ENCODE results near the gene BTD. TPM values are rescaled to one million over a fixed set of nuclear protein-coding genes. Genes with fewer than 3 reads are reported as not detected.
"Not testable (repeated sequence)": the region's sequence is repeated elsewhere in the genome, so short reads cannot be mapped to it uniquely, and the experiment has no call there.

BTD gene
- polyA plus RNA-seq, 1 donor (not counting 4 experiments of a cell fraction or from before 2014, with no cell fraction given): 12.0 TPM

DNA sequence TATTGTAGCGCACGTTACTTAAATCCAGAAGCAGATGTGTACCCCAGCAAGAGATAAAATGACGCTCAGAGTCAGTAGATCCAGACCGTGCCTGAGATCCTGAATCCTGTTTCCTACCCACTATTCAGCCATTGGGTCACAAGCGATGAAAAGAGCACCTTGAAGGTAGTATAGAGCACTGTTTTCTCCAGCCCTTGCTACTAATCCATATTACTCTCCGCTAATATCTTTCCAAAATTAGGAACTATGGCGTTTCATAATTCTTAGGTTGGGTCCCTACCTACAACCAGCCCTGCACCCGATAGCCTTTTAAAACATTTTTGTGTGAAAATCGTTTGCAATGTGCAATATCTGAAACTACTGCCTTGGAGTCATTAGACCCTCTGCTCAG, 596 bp downstream of the BTD start:
- peak overlapping the region; percentile 99 for H3K4me2 ChIP-seq (ENCODE audit: control insufficient read depth, extremely low read depth, insufficient read depth, low read depth, low read length)
- H3K4me1 ChIP-seq (ENCODE audit: control insufficient read depth, extremely low read depth, insufficient read depth, low read length): peaks cover 15% of the 10 kb centered on the region
- FAIRE-seq: no peak

DNA sequence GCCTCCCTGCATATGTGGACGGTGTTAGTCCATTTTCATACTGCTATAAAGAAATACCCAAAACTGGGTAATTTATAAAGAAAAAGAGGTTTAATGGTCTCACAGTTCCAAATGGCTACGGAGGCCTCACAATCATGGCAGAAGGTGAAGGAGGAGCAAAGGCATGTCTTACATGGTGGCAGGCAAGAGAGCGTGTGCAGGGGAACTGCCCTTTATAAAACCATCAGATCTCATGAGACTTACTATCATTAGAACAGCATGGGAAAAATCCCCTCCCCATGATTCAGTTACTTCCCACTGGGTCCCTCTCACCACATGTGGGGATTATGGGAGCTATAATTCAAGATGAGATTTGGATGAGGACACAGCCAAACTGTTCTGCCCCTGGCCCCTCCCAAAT, 1.3 kb downstream of the BTD start:
- DNase-seq (ENCODE audit: low read depth, low spot score); FAIRE-seq; H3K36me3 ChIP-seq (ENCODE audit: control insufficient read depth in 2 of 2, extremely low read depth in 1 of 2, insufficient read depth in 2 of 2, low read length in 2 of 2); H4K20me1 ChIP-seq (ENCODE audit: control insufficient read depth, extremely low read depth, insufficient read depth, low read length); H3K27ac ChIP-seq (ENCODE audit: control insufficient read depth, insufficient read depth, low read length); dilution Hi-C loops (cut with MboI; ENCODE audit: extremely low pct_ligation_motif_present, low sequenced_read_pairs); H3K9me3 ChIP-seq (ENCODE audit: control insufficient read depth, low read depth, low read length); H3K9me1 ChIP-seq (ENCODE audit: control insufficient read depth, extremely low read depth, insufficient read depth, low read length); H3K27me3 ChIP-seq (ENCODE audit: control insufficient read depth, extremely low read depth, insufficient read depth, low read length): not testable (repeated sequence)
- peaks cover 15% of the 10 kb centered on the region for H3K4me1 ChIP-seq (ENCODE audit: control insufficient read depth, extremely low read depth, insufficient read depth, low read length)
- peaks cover 13% of the 10 kb centered on the region for H3K79me2 ChIP-seq (ENCODE audit: control insufficient read depth, insufficient read depth, low read length)
- H3K4me2 ChIP-seq (ENCODE audit: control insufficient read depth, extremely low read depth, insufficient read depth, low read depth, low read length): peak overlapping the region; percentile 99
- peak overlapping the region in 2 of 3 experiments; percentile 69 to 85 for H3K4me3 ChIP-seq (ENCODE audit: control insufficient read depth in 2 of 3, extremely low read depth in 1 of 3, insufficient read depth in 2 of 3, low read depth in 1 of 3, low read length in 3 of 3)
- peak overlapping the region; percentile 84 for H3K9ac ChIP-seq (ENCODE audit: control insufficient read depth, extremely low read depth, insufficient read depth, low read length)
- H2AFZ ChIP-seq (ENCODE audit: control insufficient read depth, low read length): peak overlapping the region; percentile 100

More for the DNA sequence above, 596 bp downstream of the BTD start:
- Histone ChIP-seq H2AFZ (ENCODE audit: control insufficient read depth, low read length) (peak overlapping the region; percentile 100), H3K9me3 (ENCODE audit: control insufficient read depth, low read depth, low read length) (no peaks in the 10 kb centered on the region), H3K9ac (ENCODE audit: control insufficient read depth, extremely low read depth, insufficient read depth, low read length) (peak overlapping the region; percentile 84), H3K27ac (ENCODE audit: control insufficient read depth, insufficient read depth, low read length) (peak overlapping the region; percentile 95), H3K79me2 (ENCODE audit: control insufficient read depth, insufficient read depth, low read length) (peaks cover 13% of the 10 kb centered on the region), H4K20me1 (ENCODE audit: control insufficient read depth, extremely low read depth, insufficient read depth, low read length) (no peaks in the 10 kb centered on the region), H3K9me1 (ENCODE audit: control insufficient read depth, extremely low read depth, insufficient read depth, low read length) (no peaks in the 10 kb centered on the region), H3K27me3 (ENCODE audit: control insufficient read depth, extremely low read depth, insufficient read depth, low read length) (no peaks in the 10 kb centered on the region), H3K4me3 (ENCODE audit: control insufficient read depth in 2 of 3, extremely low read depth in 1 of 3, insufficient read depth in 2 of 3, low read depth in 1 of 3, low read length in 3 of 3) (peak overlapping the region; percentile 69 to 85 (median 72)), H3K36me3 (ENCODE audit: control insufficient read depth in 2 of 2, extremely low read depth in 1 of 2, insufficient read depth in 2 of 2, low read length in 2 of 2) (peaks cover 2 to 4% of the 10 kb centered on the region in 2 experiments)
- no peak for DNase-seq (ENCODE audit: low read depth, low spot score)
- dilution Hi-C loops (cut with MboI; ENCODE audit: extremely low pct_ligation_motif_present, low sequenced_read_pairs): no loop called here
- TF ChIP-seq, protein P1, sequence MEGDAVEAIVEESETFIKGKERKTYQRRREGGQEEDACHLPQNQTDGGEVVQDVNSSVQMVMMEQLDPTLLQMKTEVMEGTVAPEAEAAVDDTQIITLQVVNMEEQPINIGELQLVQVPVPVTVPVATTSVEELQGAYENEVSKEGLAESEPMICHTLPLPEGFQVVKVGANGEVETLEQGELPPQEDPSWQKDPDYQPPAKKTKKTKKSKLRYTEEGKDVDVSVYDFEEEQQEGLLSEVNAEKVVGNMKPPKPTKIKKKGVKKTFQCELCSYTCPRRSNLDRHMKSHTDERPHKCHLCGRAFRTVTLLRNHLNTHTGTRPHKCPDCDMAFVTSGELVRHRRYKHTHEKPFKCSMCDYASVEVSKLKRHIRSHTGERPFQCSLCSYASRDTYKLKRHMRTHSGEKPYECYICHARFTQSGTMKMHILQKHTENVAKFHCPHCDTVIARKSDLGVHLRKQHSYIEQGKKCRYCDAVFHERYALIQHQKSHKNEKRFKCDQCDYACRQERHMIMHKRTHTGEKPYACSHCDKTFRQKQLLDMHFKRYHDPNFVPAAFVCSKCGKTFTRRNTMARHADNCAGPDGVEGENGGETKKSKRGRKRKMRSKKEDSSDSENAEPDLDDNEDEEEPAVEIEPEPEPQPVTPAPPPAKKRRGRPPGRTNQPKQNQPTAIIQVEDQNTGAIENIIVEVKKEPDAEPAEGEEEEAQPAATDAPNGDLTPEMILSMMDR (optimal IDR thresholded peaks at IDR 0.05 in 1 of 3, IDR thresholded peaks at IDR 0.05 in 1 of 3, conservative IDR thresholded peaks at IDR 0.05 in 1 of 3; ENCODE audit: extremely low read depth in 1 of 3, insufficient read depth in 2 of 3, low read length in 3 of 3): no peak
- no peak for TF ChIP-seq EZH2 (IDR thresholded peaks at IDR 0.05; ENCODE audit: low read length)

DNA sequence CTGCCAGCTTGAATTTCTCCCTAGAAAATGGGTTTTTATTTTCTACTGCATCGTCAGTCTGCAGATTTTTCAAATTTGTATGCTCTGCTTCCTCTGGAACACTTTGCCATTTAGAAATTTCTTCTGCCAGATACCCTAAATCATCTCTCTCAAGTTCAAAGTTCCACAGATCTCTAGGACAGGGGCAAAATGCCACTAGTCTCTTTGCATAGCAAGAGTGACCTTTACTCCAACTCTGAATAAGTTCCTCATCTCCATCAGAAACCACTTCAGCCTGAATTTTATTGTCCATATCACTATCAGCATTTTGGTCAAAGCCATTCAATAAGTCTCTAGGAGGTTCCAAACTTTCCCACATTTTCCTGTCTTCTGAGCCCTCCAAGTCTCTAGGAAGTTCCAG, 3.0 kb downstream of the BTD start:
- H3K27ac ChIP-seq (ENCODE audit: control insufficient read depth, insufficient read depth, low read length); H3K9me3 ChIP-seq (ENCODE audit: control insufficient read depth, low read depth, low read length); H3K36me3 ChIP-seq (ENCODE audit: control insufficient read depth in 2 of 2, extremely low read depth in 1 of 2, insufficient read depth in 2 of 2, low read length in 2 of 2); H3K9ac ChIP-seq (ENCODE audit: control insufficient read depth, extremely low read depth, insufficient read depth, low read length); dilution Hi-C loops (cut with MboI; ENCODE audit: extremely low pct_ligation_motif_present, low sequenced_read_pairs); H3K4me2 ChIP-seq (ENCODE audit: control insufficient read depth, extremely low read depth, insufficient read depth, low read depth, low read length); FAIRE-seq; H2AFZ ChIP-seq (ENCODE audit: control insufficient read depth, low read length); DNase-seq (ENCODE audit: low read depth, low spot score); H3K9me1 ChIP-seq (ENCODE audit: control insufficient read depth, extremely low read depth, insufficient read depth, low read length); H3K4me3 ChIP-seq (ENCODE audit: control insufficient read depth in 2 of 3, extremely low read depth in 1 of 3, insufficient read depth in 2 of 3, low read depth in 1 of 3, low read length in 3 of 3); H3K27me3 ChIP-seq (ENCODE audit: control insufficient read depth, extremely low read depth, insufficient read depth, low read length); H4K20me1 ChIP-seq (ENCODE audit: control insufficient read depth, extremely low read depth, insufficient read depth, low read length): not testable (repeated sequence)
- Histone ChIP-seq H3K79me2 (ENCODE audit: control insufficient read depth, insufficient read depth, low read length) (peaks cover 11% of the 10 kb centered on the region), H3K4me1 (ENCODE audit: control insufficient read depth, extremely low read depth, insufficient read depth, low read length) (peaks cover 15% of the 10 kb centered on the region)
